Regular cardiac myocyte (primary cell): ENCODE measurements around the gene CBX5. TPM values are rescaled to one million over a fixed set of nuclear protein-coding genes. Genes with fewer than 3 reads are reported as not detected.

Experiments
- total RNA-seq: library from RNA; depleted of rRNA; stranded (reverse); fragments of >200 nt; gene quantifications from 2 replicates; pipeline ENCODE4 v1.2.3, GENCODE V29; 2014

The CBX5 gene
- total RNA-seq: 18.0 and 50.0 TPM in 2 replicates

GRCh38 chr12:54279632-54280467, at the start of gene CBX5:
CBX5 (minus strand) TSS chr12:54280122; CDS start chr12:54257650, 22,472 bp downstream.

DNA sequence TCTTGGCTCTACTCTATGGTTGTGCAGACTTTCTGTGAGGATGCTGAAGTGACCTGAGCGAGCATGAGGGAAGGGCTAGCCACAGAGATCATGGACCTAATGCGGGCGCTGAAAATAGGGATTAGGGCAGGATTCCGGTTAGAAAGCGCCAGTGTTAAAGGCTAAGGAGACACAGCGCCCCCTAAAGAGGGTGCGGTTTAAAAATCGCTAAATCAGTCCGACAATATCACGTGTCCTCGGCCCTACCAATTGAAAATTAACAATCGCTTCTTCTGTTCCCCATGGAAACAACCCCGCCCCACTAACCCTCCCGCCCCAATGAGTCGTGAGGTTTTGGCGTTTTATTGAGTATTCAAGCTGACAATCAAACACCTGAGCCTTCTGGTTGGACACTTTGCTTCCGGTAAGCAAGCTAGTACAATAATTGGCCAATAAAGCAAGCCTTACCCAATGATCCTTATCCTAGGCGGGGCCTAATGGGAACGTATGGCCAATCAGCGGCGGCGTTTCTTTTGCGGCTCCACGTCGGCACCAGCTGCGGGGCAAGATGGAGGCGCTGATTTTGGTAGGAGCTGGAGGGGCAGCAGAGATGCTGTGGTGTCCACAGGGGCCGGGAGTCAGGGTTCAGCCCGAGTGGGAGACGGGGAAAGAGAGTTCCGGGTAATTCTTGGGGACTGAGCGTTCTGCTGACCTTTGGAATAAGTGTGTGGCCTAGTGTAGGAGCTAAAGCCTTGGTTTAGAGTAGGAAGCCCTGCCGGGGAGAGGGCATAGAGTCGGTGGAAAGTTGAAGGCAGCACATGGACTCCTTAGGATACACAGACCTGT, 44.9 kb upstream of the CBX5 start, which contains the start of gene COPZ1:
Gene COPZ1 (plus strand): TSS at position 515 of the 825 bp plus-strand sequence. CDS start 33 bp downstream, at position 548.

GRCh38 chr12:54300732-54301427, 21.0 kb upstream of the CBX5 start, which contains the start of gene NFE2:
NFE2 (minus strand) TSS chr12:54301015; CDS start chr12:54295248, 5,767 bp downstream.

GRCh38 chr12:54280468-54281260, 742 bp upstream of the CBX5 start, which contains the start of gene HNRNPA1:
HNRNPA1 (plus strand) TSS chr12:54280726; CDS start chr12:54280808, 82 bp downstream.

Other genes starting within 250 kb of the CBX5 start
- under 0.01 TPM in 1 of 2 replicates, not detected in the other for gene HOXC5, start 247.1 kb downstream of the CBX5 start, total RNA-seq
- 0.19 TPM in 1 of 2 replicates, not detected in the other for gene HOXC4, start 226.3 kb downstream of the CBX5 start, total RNA-seq
- 24.0 and 28.0 TPM in 2 replicates for gene SMUG1, start 91.1 kb downstream of the CBX5 start, total RNA-seq
- gene HNRNPA1, start 604 bp upstream of the CBX5 start, total RNA-seq: 215 and 610 TPM in 2 replicates
- gene NFE2, start 20.9 kb upstream of the CBX5 start, total RNA-seq: 0.19 TPM in 1 of 2 replicates, not detected in the other
- 118 and 124 TPM in 2 replicates for gene COPZ1, start 45.0 kb upstream of the CBX5 start, total RNA-seq
- not detected in 2 replicates for gene GPR84, start 84.4 kb upstream of the CBX5 start, total RNA-seq
- 0.77 and 1.7 TPM in 2 replicates for gene ZNF385A, start 104.6 kb upstream of the CBX5 start, total RNA-seq
- gene ITGA5, start 139.1 kb upstream of the CBX5 start, total RNA-seq: 290 and 347 TPM in 2 replicates
- gene GTSF1, start 193.5 kb upstream of the CBX5 start, total RNA-seq: not detected in 2 replicates
- gene NCKAP1L, start 217.6 kb upstream of the CBX5 start, total RNA-seq: not detected in 2 replicates